K562 (cell line): ENCODE results near the gene TECPR2. TPM values are rescaled to one million over a fixed set of nuclear protein-coding genes. Genes with fewer than 3 reads are reported as not detected.
A peak's percentile ranks its signal among the peaks of the same experiment; 100 is the strongest.

Experiments used
- BRF1 ChIP-seq: IDR thresholded peaks from 3 replicates; pipeline ENCODE4 v1.6.1; 2011; ENCODE audit warnings: borderline replicate concordance, mild to moderate bottlenecking; ENCODE audit not compliant: insufficient read length; ENCODE audit errors: extremely low read depth
- EP300 ChIP-seq: IDR thresholded peaks from 2 replicates; pipeline ENCODE4 v1.6.1; 2012; ENCODE audit warnings: low read length, improper control_type of control experiment
- EP400 ChIP-seq: fragments of 450-650 bp; IDR thresholded peaks from 2 replicates; pipeline ENCODE4 v1.6.1; 2017; ENCODE audit warnings: antibody characterized with exemption, mild to moderate bottlenecking, moderate library complexity
- ETV1 ChIP-seq: fragments of 450-650 bp; conservative IDR thresholded peaks from 2 replicates; pipeline ENCODE4 v1.6.1; 2016; ENCODE audit warnings: missing genetic modification characterization, control low read depth, low read depth, missing compliant biosample characterization
- GTF2E2 ChIP-seq: fragments of 200-800 bp; sonication (Bioruptor generic); IDR thresholded peaks from 2 replicates; pipeline ENCODE4 v1.6.1; 2016; ENCODE audit warnings: missing genetic modification characterization, missing compliant biosample characterization
- HCFC1 ChIP-seq: IDR thresholded peaks from 2 replicates; pipeline ENCODE4 v1.6.1; 2012; ENCODE audit warnings: low read depth, low read length, improper control_type of control experiment
- NCOR1 ChIP-seq: fragments of 450-650 bp; IDR thresholded peaks from 2 replicates; pipeline ENCODE4 v1.6.1; 2016; ENCODE audit warnings: mild to moderate bottlenecking, moderate library complexity
- NFIC ChIP-seq: fragments of 450-650 bp; IDR thresholded peaks from 2 replicates; pipeline ENCODE4 v1.6.1; 2017; ENCODE audit warnings: mild to moderate bottlenecking, inconsistent platforms
- POLR2G ChIP-seq: fragments of 200-400 bp; formaldehyde crosslinking; IDR thresholded peaks from 2 replicates; pipeline ENCODE4 v1.6.1; 2017; ENCODE audit warnings: low read depth, mild to moderate bottlenecking, antibody characterized with exemption, low read length, moderate library complexity
- TAF1 ChIP-seq: IDR thresholded peaks from 2 replicates; pipeline ENCODE4 v1.6.1; 2011; ENCODE audit warnings: mild to moderate bottlenecking, low read length, moderate library complexity; ENCODE audit not compliant: insufficient read depth, control insufficient read depth, severe bottlenecking; ENCODE audit errors: extremely low read depth
- TARDBP ChIP-seq: fragments of 450-650 bp; IDR thresholded peaks from 2 replicates; pipeline ENCODE4 v1.6.1; 2016
- ZNF217 ChIP-seq: sonication (generic); formaldehyde crosslinking; IDR thresholded peaks from 2 replicates; pipeline ENCODE4 v1.8.0; 2022; ENCODE audit warnings: mild to moderate bottlenecking, missing genetic modification reagents
- polyA plus RNA-seq, 8 experiments: library from polyadenylated mRNA; depleted of rRNA in 4 of 8; stranded (reverse) in 5 of 8; unstranded in 3 of 8; fragments of >200 nt; fragmentation: Nextera tagmentation in 2 of 8; fragmentation: Illumina TruSeq in 1 of 8; extraction: Ambion mirVana in 2 of 8; extraction: Trizol in 1 of 8; gene quantifications; 2 replicates each; pipeline versions ENCODE4 v1.2.1 to v1.2.3, GENCODE V29; 2011 to 2014; ENCODE audit warnings: inconsistent platforms in 1 of 8, missing spikeins in 1 of 8
- total RNA-seq, 7 experiments: library from RNA; depleted of rRNA in 6 of 7; stranded (reverse); fragments of >200 nt in 6 of 7; fragmentation: Illumina TruSeq in 2 of 7; extraction: Trizol in 2 of 7; gene quantifications; 2 replicates each; pipeline versions ENCODE4 v1.2.1 to v1.2.3, GENCODE V29; 2011 to 2021; ENCODE audit warnings: low replicate concordance in 1 of 7
- TF ChIP-seq, protein P1 (sequence below): IDR thresholded peaks from 2 replicates; pipeline ENCODE4 v1.6.1; 2011; ENCODE audit warnings: borderline replicate concordance, low read depth, mild to moderate bottlenecking, moderate library complexity, low read length; ENCODE audit not compliant: insufficient read depth, poor library complexity, severe bottlenecking
- TF ChIP-seq, protein P2 (sequence below): fragments of 450-650 bp; IDR thresholded peaks from 2 replicates; pipeline ENCODE4 v1.6.1; 2017; ENCODE audit warnings: antibody characterized with exemption
- TF ChIP-seq, protein P3 (sequence below): sonication (generic); formaldehyde crosslinking; IDR thresholded peaks from 2 replicates; pipeline ENCODE4 v1.4.0; 2020; ENCODE audit warnings: mild to moderate bottlenecking, missing genetic modification reagents
- TF ChIP-seq, protein P4 (sequence below): fragments of 450-650 bp; IDR thresholded peaks from 2 replicates; pipeline ENCODE4 v1.6.1; 2017; ENCODE audit warnings: antibody characterized with exemption, mild to moderate bottlenecking

TECPR2 gene
- total and polyA plus RNA-seq, 9 of the 15 experiments (the other 6 are each of a cell fraction or from before 2014, with no cell fraction given) = 0.04 to 3.0 (median 0.83) TPM

DNA sequence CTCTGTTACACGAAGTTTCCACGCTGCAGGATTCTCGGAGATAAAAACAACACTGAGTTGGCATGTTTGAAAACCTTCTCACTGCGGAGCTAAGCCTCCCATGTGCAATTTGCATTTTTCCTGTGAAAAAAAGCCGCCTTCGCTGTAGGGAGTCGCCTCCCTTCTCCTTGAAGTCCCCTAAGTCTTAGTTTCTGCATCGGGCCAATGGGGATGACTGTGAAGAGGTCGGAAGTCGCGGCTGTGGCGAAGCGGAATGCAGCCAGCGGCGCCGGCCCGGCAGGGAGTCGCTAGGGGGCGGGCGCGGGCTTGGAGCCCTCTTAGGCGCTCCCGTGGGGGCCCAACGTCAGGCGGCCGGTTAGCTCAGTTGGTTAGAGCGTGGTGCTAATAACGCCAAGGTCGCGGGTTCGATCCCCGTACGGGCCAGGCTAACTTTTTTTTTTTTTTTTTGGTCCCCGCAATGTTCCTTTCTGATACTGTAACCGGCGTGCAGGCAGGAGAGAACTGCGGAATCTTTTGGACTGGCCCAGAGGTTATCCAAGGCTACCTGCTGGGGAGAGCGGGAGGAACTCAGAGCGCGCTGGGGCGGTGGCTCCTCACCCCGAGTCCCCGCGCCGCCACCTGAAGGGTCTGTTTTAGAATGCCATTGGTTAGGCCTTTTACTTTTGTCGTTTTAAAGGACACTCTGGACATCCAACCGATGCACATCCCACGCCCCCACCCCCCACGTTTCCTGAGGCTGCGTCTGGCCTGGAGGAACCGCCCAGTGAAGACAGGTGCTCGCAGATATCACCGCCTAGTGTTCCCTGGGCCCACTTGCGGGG is 45.8 kb upstream of the TECPR2 start (continued):
- TF ChIP-seq, protein P1, sequence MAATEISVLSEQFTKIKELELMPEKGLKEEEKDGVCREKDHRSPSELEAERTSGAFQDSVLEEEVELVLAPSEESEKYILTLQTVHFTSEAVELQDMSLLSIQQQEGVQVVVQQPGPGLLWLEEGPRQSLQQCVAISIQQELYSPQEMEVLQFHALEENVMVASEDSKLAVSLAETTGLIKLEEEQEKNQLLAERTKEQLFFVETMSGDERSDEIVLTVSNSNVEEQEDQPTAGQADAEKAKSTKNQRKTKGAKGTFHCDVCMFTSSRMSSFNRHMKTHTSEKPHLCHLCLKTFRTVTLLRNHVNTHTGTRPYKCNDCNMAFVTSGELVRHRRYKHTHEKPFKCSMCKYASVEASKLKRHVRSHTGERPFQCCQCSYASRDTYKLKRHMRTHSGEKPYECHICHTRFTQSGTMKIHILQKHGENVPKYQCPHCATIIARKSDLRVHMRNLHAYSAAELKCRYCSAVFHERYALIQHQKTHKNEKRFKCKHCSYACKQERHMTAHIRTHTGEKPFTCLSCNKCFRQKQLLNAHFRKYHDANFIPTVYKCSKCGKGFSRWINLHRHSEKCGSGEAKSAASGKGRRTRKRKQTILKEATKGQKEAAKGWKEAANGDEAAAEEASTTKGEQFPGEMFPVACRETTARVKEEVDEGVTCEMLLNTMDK = peak; percentile 68
- TF ChIP-seq NFIC = peak; percentile 63
- TF ChIP-seq, protein P2, sequence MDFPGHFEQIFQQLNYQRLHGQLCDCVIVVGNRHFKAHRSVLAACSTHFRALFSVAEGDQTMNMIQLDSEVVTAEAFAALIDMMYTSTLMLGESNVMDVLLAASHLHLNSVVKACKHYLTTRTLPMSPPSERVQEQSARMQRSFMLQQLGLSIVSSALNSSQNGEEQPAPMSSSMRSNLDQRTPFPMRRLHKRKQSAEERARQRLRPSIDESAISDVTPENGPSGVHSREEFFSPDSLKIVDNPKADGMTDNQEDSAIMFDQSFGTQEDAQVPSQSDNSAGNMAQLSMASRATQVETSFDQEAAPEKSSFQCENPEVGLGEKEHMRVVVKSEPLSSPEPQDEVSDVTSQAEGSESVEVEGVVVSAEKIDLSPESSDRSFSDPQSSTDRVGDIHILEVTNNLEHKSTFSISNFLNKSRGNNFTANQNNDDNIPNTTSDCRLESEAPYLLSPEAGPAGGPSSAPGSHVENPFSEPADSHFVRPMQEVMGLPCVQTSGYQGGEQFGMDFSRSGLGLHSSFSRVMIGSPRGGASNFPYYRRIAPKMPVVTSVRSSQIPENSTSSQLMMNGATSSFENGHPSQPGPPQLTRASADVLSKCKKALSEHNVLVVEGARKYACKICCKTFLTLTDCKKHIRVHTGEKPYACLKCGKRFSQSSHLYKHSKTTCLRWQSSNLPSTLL = peak; percentile 70; the same call in 1 of the 2 replicates
- TF ChIP-seq BRF1 = peak; percentile 76
- peak; percentile 65 for TF ChIP-seq POLR2G
- TF ChIP-seq, protein P3, sequence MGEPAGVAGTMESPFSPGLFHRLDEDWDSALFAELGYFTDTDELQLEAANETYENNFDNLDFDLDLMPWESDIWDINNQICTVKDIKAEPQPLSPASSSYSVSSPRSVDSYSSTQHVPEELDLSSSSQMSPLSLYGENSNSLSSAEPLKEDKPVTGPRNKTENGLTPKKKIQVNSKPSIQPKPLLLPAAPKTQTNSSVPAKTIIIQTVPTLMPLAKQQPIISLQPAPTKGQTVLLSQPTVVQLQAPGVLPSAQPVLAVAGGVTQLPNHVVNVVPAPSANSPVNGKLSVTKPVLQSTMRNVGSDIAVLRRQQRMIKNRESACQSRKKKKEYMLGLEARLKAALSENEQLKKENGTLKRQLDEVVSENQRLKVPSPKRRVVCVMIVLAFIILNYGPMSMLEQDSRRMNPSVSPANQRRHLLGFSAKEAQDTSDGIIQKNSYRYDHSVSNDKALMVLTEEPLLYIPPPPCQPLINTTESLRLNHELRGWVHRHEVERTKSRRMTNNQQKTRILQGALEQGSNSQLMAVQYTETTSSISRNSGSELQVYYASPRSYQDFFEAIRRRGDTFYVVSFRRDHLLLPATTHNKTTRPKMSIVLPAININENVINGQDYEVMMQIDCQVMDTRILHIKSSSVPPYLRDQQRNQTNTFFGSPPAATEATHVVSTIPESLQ (CRISPR knock-in tag) = peak; percentile 56; the same call in 1 of the 2 replicates
- TF ChIP-seq EP400 = peak; percentile 37; the same call in 1 of the 2 replicates
- TF ChIP-seq TARDBP = peak; percentile 65; the same call in 1 of the 2 replicates
- TF ChIP-seq EP300 = peak; percentile 18; the same call in 1 of the 2 replicates
- TF ChIP-seq GTF2E2 (tag) = no peak
- peak; percentile 49 for TF ChIP-seq ETV1 (tag)
- TF ChIP-seq, protein P4, sequence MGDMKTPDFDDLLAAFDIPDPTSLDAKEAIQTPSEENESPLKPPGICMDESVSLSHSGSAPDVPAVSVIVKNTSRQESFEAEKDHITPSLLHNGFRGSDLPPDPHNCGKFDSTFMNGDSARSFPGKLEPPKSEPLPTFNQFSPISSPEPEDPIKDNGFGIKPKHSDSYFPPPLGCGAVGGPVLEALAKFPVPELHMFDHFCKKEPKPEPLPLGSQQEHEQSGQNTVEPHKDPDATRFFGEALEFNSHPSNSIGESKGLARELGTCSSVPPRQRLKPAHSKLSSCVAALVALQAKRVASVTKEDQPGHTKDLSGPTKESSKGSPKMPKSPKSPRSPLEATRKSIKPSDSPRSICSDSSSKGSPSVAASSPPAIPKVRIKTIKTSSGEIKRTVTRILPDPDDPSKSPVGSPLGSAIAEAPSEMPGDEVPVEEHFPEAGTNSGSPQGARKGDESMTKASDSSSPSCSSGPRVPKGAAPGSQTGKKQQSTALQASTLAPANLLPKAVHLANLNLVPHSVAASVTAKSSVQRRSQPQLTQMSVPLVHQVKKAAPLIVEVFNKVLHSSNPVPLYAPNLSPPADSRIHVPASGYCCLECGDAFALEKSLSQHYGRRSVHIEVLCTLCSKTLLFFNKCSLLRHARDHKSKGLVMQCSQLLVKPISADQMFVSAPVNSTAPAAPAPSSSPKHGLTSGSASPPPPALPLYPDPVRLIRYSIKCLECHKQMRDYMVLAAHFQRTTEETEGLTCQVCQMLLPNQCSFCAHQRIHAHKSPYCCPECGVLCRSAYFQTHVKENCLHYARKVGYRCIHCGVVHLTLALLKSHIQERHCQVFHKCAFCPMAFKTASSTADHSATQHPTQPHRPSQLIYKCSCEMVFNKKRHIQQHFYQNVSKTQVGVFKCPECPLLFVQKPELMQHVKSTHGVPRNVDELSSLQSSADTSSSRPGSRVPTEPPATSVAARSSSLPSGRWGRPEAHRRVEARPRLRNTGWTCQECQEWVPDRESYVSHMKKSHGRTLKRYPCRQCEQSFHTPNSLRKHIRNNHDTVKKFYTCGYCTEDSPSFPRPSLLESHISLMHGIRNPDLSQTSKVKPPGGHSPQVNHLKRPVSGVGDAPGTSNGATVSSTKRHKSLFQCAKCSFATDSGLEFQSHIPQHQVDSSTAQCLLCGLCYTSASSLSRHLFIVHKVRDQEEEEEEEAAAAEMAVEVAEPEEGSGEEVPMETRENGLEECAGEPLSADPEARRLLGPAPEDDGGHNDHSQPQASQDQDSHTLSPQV = peak; percentile 77
- peak; percentile 28 for TF ChIP-seq TAF1
- no peak for TF ChIP-seq ZNF217 (CRISPR knock-in tag)
- peak; percentile 28; the same call in 1 of the 2 replicates for TF ChIP-seq NCOR1
- peak; percentile 44; the same call in 1 of the 2 replicates for TF ChIP-seq HCFC1
